Nephron progenitor cell (in vitro differentiated cells): ENCODE results near the gene IGF1R.

Experiments
- DNase-seq: peaks from one replicate; pipeline ENCODE4 v3.0.0; 2021
- H3K27ac Mint-ChIP-seq: 2 replicates; pipeline ENCODE4 v1.8.0; 2021; ENCODE audit warnings: mild to moderate bottlenecking, moderate library complexity, mixed read lengths
- H3K27me3 Mint-ChIP-seq: 2 replicates; pipeline ENCODE4 v1.8.0; 2021; ENCODE audit warnings: mild to moderate bottlenecking, low read depth, mixed read lengths; ENCODE audit not compliant: poor library complexity
- H3K36me3 Mint-ChIP-seq: 2 replicates; pipeline ENCODE4 v1.8.0; 2021; ENCODE audit warnings: low read depth, mixed read lengths
- H3K4me1 Mint-ChIP-seq: 2 replicates; pipeline ENCODE4 v1.8.0; 2021; ENCODE audit warnings: mixed read lengths
- H3K4me3 Mint-ChIP-seq: 2 replicates; pipeline ENCODE4 v1.8.0; 2021; ENCODE audit warnings: mild to moderate bottlenecking, moderate library complexity, mixed read lengths
- H3K9me3 Mint-ChIP-seq: 2 replicates; pipeline ENCODE4 v1.8.0; 2021; ENCODE audit warnings: mild to moderate bottlenecking, moderate library complexity, mixed read lengths
- TF ChIP-seq, protein P1 (sequence below): fragments of 200-600 bp; sonication (generic); IDR thresholded peaks from 2 replicates; pipeline ENCODE4 v1.5.0; 2021; ENCODE audit warnings: antibody characterized with exemption

The IGF1R gene

DNA sequence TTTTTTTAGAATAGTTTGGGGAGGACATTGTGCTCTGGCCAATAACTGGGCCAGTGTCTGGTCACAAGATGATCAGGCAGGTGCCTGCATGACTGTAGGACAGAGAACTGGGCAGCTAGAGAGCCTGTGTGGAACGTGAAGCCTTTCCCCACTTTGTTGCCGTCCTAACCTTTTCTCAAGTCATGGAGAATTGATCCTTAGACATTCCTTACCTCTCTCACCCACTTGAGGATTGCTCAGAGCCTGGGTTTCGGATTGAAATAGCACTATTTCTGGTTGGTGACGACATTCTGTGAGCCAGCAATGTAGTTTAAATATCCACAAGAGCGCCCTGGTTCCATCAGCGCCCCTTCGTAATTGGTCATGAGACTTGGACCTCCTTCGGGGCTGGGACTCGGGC, 138.4 kb downstream of the IGF1R start:
- TF ChIP-seq, protein P1, sequence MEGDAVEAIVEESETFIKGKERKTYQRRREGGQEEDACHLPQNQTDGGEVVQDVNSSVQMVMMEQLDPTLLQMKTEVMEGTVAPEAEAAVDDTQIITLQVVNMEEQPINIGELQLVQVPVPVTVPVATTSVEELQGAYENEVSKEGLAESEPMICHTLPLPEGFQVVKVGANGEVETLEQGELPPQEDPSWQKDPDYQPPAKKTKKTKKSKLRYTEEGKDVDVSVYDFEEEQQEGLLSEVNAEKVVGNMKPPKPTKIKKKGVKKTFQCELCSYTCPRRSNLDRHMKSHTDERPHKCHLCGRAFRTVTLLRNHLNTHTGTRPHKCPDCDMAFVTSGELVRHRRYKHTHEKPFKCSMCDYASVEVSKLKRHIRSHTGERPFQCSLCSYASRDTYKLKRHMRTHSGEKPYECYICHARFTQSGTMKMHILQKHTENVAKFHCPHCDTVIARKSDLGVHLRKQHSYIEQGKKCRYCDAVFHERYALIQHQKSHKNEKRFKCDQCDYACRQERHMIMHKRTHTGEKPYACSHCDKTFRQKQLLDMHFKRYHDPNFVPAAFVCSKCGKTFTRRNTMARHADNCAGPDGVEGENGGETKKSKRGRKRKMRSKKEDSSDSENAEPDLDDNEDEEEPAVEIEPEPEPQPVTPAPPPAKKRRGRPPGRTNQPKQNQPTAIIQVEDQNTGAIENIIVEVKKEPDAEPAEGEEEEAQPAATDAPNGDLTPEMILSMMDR = no peak
- no peak for DNase-seq
- H3K9me3 Mint-ChIP-seq = no peaks in the 10 kb centered on the region
- H3K27ac Mint-ChIP-seq = no peak overlapping the region
- peaks cover 3% of the 10 kb centered on the region for H3K27me3 Mint-ChIP-seq
- no peak overlapping the region for H3K4me3 Mint-ChIP-seq
- H3K36me3 Mint-ChIP-seq = no peaks in the 10 kb centered on the region
- H3K4me1 Mint-ChIP-seq = peaks cover 91% of the 10 kb centered on the region

DNA sequence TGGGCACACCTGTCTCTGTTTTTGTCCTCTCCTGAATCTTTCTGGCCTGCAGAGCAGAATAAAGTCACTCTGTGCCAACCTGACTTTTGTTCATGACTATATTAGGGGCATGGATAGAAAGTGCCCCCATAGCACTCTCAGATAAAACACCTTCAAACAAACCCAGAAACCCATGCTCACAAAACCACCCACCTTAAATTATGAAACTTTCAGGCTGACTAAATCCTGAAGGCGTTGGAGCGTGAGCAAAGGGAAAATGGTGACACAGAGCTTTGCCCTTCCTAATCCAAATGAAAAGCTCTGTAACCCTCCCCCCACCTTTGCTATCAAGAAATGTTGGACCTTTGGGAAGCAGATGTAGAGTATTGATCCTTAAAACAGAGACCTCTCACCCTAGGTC, 138.9 kb downstream of the IGF1R start:
- peaks cover 3% of the 10 kb centered on the region for H3K27me3 Mint-ChIP-seq
- no peaks in the 10 kb centered on the region for H3K9me3 Mint-ChIP-seq
- no peak overlapping the region for H3K27ac Mint-ChIP-seq
- peaks cover 86% of the 10 kb centered on the region for H3K4me1 Mint-ChIP-seq
- TF ChIP-seq, protein P1 = no peak
- no peak for DNase-seq
- no peak overlapping the region for H3K4me3 Mint-ChIP-seq
- no peaks in the 10 kb centered on the region for H3K36me3 Mint-ChIP-seq

DNA sequence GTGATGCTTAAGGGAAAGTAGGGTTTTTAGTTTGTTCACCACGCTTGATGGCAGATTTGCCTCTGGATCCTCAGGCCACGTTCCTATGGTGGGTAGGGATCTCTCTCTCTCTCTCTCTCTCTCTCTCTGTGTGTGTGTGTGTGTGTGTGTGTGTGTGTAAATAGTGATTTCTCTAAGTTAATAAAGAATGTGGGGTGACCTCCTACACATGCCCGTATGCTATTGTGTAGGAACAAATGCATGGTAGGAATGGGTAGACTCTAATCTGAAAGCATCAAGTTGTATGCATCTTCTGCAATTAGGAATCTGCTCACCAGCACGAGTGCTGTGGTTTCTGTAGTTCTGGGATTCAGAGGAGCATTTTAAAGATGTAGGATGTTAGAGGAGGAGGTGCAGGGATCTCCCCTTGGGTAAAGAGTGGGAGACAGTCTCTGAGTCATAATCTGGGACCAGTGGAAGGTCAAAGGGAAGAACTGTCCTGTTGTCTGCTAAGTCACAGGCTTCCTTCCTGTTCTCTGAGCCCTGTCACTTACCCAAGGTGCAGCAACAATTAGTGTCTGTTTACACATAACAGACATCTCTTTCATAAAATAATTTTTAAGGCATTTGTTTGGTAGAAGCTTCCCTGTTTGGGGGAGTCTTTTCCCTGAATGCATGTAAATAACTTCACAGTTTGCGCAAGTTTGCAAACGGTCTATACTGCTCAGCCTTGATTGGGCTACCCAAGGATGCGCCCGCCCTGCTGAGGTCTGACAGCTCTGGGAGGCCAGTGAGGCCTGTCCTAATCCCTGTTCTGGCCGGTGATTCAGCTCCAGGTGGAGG, 139.8 kb downstream of the IGF1R start:
- no peak for DNase-seq
- H3K36me3 Mint-ChIP-seq = no peaks in the 10 kb centered on the region
- no peak overlapping the region for H3K4me3 Mint-ChIP-seq
- peaks cover 83% of the 10 kb centered on the region for H3K4me1 Mint-ChIP-seq
- TF ChIP-seq, protein P1 = no peak
- peak overlapping the region; percentile 17 for H3K27ac Mint-ChIP-seq
- peaks cover 3% of the 10 kb centered on the region for H3K27me3 Mint-ChIP-seq
- no peaks in the 10 kb centered on the region for H3K9me3 Mint-ChIP-seq

DNA sequence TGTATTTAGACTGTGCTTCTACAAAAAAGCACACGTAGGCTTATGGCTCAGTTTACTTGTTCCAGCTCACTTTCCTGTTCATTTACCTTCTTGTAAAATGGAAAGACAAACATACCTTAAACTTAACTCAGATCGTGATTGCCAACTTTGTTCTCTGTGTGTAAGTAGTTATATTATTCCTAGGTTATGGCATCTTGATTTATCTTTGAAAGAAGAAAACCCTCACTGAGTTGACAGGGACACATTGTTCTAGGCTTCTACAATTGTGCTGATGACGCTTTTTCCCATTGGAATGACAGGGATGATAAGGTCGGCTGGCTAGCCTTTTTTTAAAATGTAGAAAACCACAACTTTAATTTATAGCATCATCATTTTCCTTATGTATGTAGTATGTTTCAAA, 140.7 kb downstream of the IGF1R start:
- Mint-ChIP-seq H3K36me3 (no peaks in the 10 kb centered on the region), H3K9me3 (no peaks in the 10 kb centered on the region), H3K4me1 (peaks cover 84% of the 10 kb centered on the region), H3K27me3 (peaks cover 3% of the 10 kb centered on the region), H3K27ac (no peak overlapping the region), H3K4me3 (no peak overlapping the region)
- no peak for DNase-seq
- TF ChIP-seq, protein P1 = no peak

DNA sequence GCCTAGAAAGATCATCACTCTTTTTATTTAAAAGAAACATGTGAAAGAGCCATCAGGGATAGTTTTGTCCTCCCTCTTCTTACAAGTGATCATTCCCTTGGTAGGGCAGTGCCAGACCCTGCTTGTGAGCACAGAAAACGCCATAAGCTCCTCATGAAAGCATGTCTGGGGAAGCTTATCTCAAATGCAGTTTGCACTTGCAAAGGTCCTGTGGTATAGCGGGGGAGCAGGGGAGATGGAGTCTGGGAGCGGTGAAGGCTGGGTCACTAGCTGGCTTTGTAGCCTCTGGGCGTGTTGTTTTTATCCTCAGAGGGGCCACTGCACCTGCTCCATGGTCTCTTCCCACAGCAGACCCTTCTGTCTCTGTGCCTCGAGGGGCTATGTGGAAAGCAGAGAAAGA, 141.9 kb downstream of the IGF1R start:
- Mint-ChIP-seq H3K36me3 (no peaks in the 10 kb centered on the region), H3K4me3 (no peak overlapping the region)

More for the DNA sequence above, 141.9 kb downstream of the IGF1R start:
- Mint-ChIP-seq H3K4me1 (peaks cover 86% of the 10 kb centered on the region), H3K9me3 (no peaks in the 10 kb centered on the region), H3K27me3 (peaks cover 3% of the 10 kb centered on the region), H3K27ac (no peak overlapping the region)
- DNase-seq = no peak
- TF ChIP-seq, protein P1 = no peak
